HG02884 (cell line): ENCODE results near the gene ZBTB1.
"Not testable (repeated sequence)": the region's sequence is repeated elsewhere in the genome, so short reads cannot be mapped to it uniquely, and the experiment has no call there.

ENCODE experiments used
- ATAC-seq: cut with Tn5 transposase; IDR thresholded peaks from one replicate; pipeline ENCODE4 v1.9.1; 2021; ENCODE audit warnings: mild to moderate bottlenecking, moderate library complexity; ENCODE audit not compliant: unreplicated experiment

The ZBTB1 gene

GRCh38 chr14:64563696-64564095 is 59.1 kb downstream of the ZBTB1 start:
- no peak for ATAC-seq

- ATAC-seq, result no peak
These were observed 62.1 kb downstream of the ZBTB1 start for GRCh38 chr14:64566651-64567122.

- ATAC-seq, result no peak
These were observed 64.6 kb downstream of the ZBTB1 start for GRCh38 chr14:64569138-64569631.

GRCh38 chr14:64569646-64570045 is 65.1 kb downstream of the ZBTB1 start:
- not testable (repeated sequence) for ATAC-seq

- no peak for ATAC-seq
These were observed 68.0 kb downstream of the ZBTB1 start for GRCh38 chr14:64572386-64573104.

- no peak for ATAC-seq
These were observed 68.5 kb downstream of the ZBTB1 start for GRCh38 chr14:64573109-64573508.
